ENCODE measurements around the gene SERTM1. TPM values are rescaled to one million over a fixed set of nuclear protein-coding genes. Genes with fewer than 3 reads are reported as not detected.

Gene SERTM1
- total RNA-seq (not detected), polyA plus RNA-seq (not detected)

GRCh38 chr13:36673838-36674326 is at the start of gene SERTM1:
SERTM1 (plus strand) TSS chr13:36674020; CDS start chr13:36695079, 21,059 bp downstream.
- Mint-ChIP-seq H3K36me3 (no peaks in the 10 kb centered on the region), H3K9me3 (peaks cover 0 to 18% (median 8%) of the 10 kb centered on the region in 8 donors), H3K27me3 (peaks cover 16 to 21% of the 10 kb centered on the region in 2 donors), H3K4me3 (no peak within 1 kb of the TSS), H3K27ac (no peak within 1 kb of the TSS), H3K4me1 (peaks cover 0 to 4% (median 3%) of the 10 kb centered on the region in 4 donors)
- POLR2A ChIA-PET (ENCODE audit: partially characterized antibody) = no interaction called here
- H3K27ac ChIP-seq (ENCODE audit: low read depth, low read length) = no peak within 1 kb of the TSS
- intact Hi-C loops (cut with micrococcal nuclease) = no loop called here
- no peak within 1 kb of the TSS for H3K4me3 ChIP-seq (ENCODE audit: low read length in 2 of 2)
- CTCF ChIA-PET (ENCODE audit: partially characterized antibody) = no interaction called here
- no peak for DNase-seq
- no peaks in the 10 kb centered on the region for H3K27me3 ChIP-seq (ENCODE audit: insufficient read depth, low read length)
- H3K36me3 ChIP-seq (ENCODE audit: insufficient read depth, low read length) = no peaks in the 10 kb centered on the region
- H3K4me1 ChIP-seq (ENCODE audit: insufficient read depth, low read length) = no peaks in the 10 kb centered on the region
- no peaks in the 10 kb centered on the region for H3K9me3 ChIP-seq (ENCODE audit: control insufficient read depth in 1 of 2, low read length in 2 of 2)

GRCh38 chr13:36628377-36629056 is 45.3 kb upstream of the SERTM1 start:
- Mint-ChIP-seq H3K27me3 (no peaks in the 10 kb centered on the region), H3K9me3 (no peaks in the 10 kb centered on the region), H3K4me1 (no peaks in the 10 kb centered on the region), H3K36me3 (no peaks in the 10 kb centered on the region), H3K27ac (no peak overlapping the region), H3K4me3 (no peak overlapping the region)
- ChIA-PET POLR2A (ENCODE audit: partially characterized antibody) (no interaction called here), CTCF (ENCODE audit: partially characterized antibody) (no interaction called here)
- no peaks in the 10 kb centered on the region for H3K27me3 ChIP-seq (ENCODE audit: insufficient read depth, low read length)
- H3K4me3 ChIP-seq (ENCODE audit: low read length in 2 of 2) = no peak overlapping the region
- H3K36me3 ChIP-seq (ENCODE audit: insufficient read depth, low read length) = no peaks in the 10 kb centered on the region
- no peaks in the 10 kb centered on the region for H3K4me1 ChIP-seq (ENCODE audit: insufficient read depth, low read length)
- no peak for DNase-seq
- H3K9me3 ChIP-seq (ENCODE audit: control insufficient read depth in 1 of 2, low read length in 2 of 2) = no peaks in the 10 kb centered on the region
- H3K27ac ChIP-seq (ENCODE audit: low read depth, low read length) = no peak overlapping the region
- intact Hi-C loops (cut with micrococcal nuclease) = no loop called here

GRCh38 chr13:36629057-36629385 is 44.8 kb upstream of the SERTM1 start:
- no peaks in the 10 kb centered on the region for H3K4me1 ChIP-seq (ENCODE audit: insufficient read depth, low read length)
- Mint-ChIP-seq H3K4me1 (no peaks in the 10 kb centered on the region), H3K36me3 (no peaks in the 10 kb centered on the region), H3K27me3 (no peaks in the 10 kb centered on the region), H3K4me3 (no peak overlapping the region), H3K27ac (no peak overlapping the region), H3K9me3 (no peaks in the 10 kb centered on the region)
- no peak overlapping the region for H3K27ac ChIP-seq (ENCODE audit: low read depth, low read length)
- no peaks in the 10 kb centered on the region for H3K9me3 ChIP-seq (ENCODE audit: control insufficient read depth in 1 of 2, low read length in 2 of 2)
- H3K36me3 ChIP-seq (ENCODE audit: insufficient read depth, low read length) = no peaks in the 10 kb centered on the region
- intact Hi-C loops (cut with micrococcal nuclease) = no loop called here
- ChIA-PET POLR2A (ENCODE audit: partially characterized antibody) (no interaction called here), CTCF (ENCODE audit: partially characterized antibody) (no interaction called here)
- no peaks in the 10 kb centered on the region for H3K27me3 ChIP-seq (ENCODE audit: insufficient read depth, low read length)
- no peak overlapping the region for H3K4me3 ChIP-seq (ENCODE audit: low read length in 2 of 2)
- no peak for DNase-seq

- Mint-ChIP-seq H3K36me3 (no peaks in the 10 kb centered on the region), H3K27me3 (no peaks in the 10 kb centered on the region), H3K9me3 (no peaks in the 10 kb centered on the region), H3K27ac (no peak overlapping the region), H3K4me1 (no peaks in the 10 kb centered on the region), H3K4me3 (no peak overlapping the region)
- H3K4me3 ChIP-seq (ENCODE audit: low read length in 2 of 2) = no peak overlapping the region
- H3K9me3 ChIP-seq (ENCODE audit: control insufficient read depth in 1 of 2, low read length in 2 of 2) = no peaks in the 10 kb centered on the region
- POLR2A ChIA-PET (ENCODE audit: partially characterized antibody) = no interaction called here
- no peak overlapping the region for H3K27ac ChIP-seq (ENCODE audit: low read depth, low read length)
- intact Hi-C loops (cut with micrococcal nuclease) = no loop called here
- no peaks in the 10 kb centered on the region for H3K27me3 ChIP-seq (ENCODE audit: insufficient read depth, low read length)
- no peak for DNase-seq
- H3K36me3 ChIP-seq (ENCODE audit: insufficient read depth, low read length) = no peaks in the 10 kb centered on the region
- CTCF ChIA-PET (ENCODE audit: partially characterized antibody) = no interaction called here
- no peaks in the 10 kb centered on the region for H3K4me1 ChIP-seq (ENCODE audit: insufficient read depth, low read length)
Measured at GRCh38 chr13:36630181-36630803, 43.5 kb upstream of the SERTM1 start.

GRCh38 chr13:36639610-36640009 is 34.2 kb upstream of the SERTM1 start:
- Histone ChIP-seq H3K4me1 (ENCODE audit: insufficient read depth, low read length) (no peaks in the 10 kb centered on the region), H3K27ac (ENCODE audit: low read depth, low read length) (no peak overlapping the region), H3K27me3 (ENCODE audit: insufficient read depth, low read length) (no peaks in the 10 kb centered on the region), H3K36me3 (ENCODE audit: insufficient read depth, low read length) (no peaks in the 10 kb centered on the region), H3K9me3 (ENCODE audit: control insufficient read depth in 1 of 2, low read length in 2 of 2) (no peaks in the 10 kb centered on the region), H3K4me3 (ENCODE audit: low read length in 2 of 2) (no peak overlapping the region)
- Mint-ChIP-seq H3K9me3 (peaks cover 0 to 5% (median under 1%) of the 10 kb centered on the region in 8 donors), H3K36me3 (no peaks in the 10 kb centered on the region), H3K4me3 (no peak overlapping the region), H3K27ac (no peak overlapping the region), H3K27me3 (peaks cover 1 to 5% of the 10 kb centered on the region in 2 donors), H3K4me1 (no peaks in the 10 kb centered on the region)
- no peak for DNase-seq
- ChIA-PET POLR2A (ENCODE audit: partially characterized antibody) (no interaction called here), CTCF (ENCODE audit: partially characterized antibody) (no interaction called here)
- intact Hi-C loops (cut with micrococcal nuclease) = no loop called here

GRCh38 chr13:36650611-36651010 is 23.2 kb upstream of the SERTM1 start:
- intact Hi-C loops (cut with micrococcal nuclease) = no loop called here
- Mint-ChIP-seq H3K4me3 (no peak overlapping the region), H3K4me1 (no peaks in the 10 kb centered on the region), H3K9me3 (peaks cover 0 to 9% (median 3%) of the 10 kb centered on the region in 8 donors), H3K36me3 (no peaks in the 10 kb centered on the region), H3K27ac (no peak overlapping the region), H3K27me3 (peaks cover 0 to 4% of the 10 kb centered on the region in 2 donors)
- Histone ChIP-seq H3K9me3 (ENCODE audit: control insufficient read depth in 1 of 2, low read length in 2 of 2) (no peaks in the 10 kb centered on the region), H3K4me1 (ENCODE audit: insufficient read depth, low read length) (no peaks in the 10 kb centered on the region), H3K27ac (ENCODE audit: low read depth, low read length) (no peak overlapping the region), H3K4me3 (ENCODE audit: low read length in 2 of 2) (no peak overlapping the region), H3K27me3 (ENCODE audit: insufficient read depth, low read length) (no peaks in the 10 kb centered on the region), H3K36me3 (ENCODE audit: insufficient read depth, low read length) (no peaks in the 10 kb centered on the region)
- ChIA-PET POLR2A (ENCODE audit: partially characterized antibody) (no interaction called here), CTCF (ENCODE audit: partially characterized antibody) (no interaction called here)
- DNase-seq = no peak

- Mint-ChIP-seq H3K27me3 (peaks cover 4% of the 10 kb centered on the region in 2 donors), H3K4me1 (no peaks in the 10 kb centered on the region), H3K36me3 (no peaks in the 10 kb centered on the region), H3K27ac (no peak overlapping the region), H3K9me3 (peaks cover 0 to 13% (median 8%) of the 10 kb centered on the region in 8 donors), H3K4me3 (no peak overlapping the region)
- Histone ChIP-seq H3K9me3 (ENCODE audit: control insufficient read depth in 1 of 2, low read length in 2 of 2) (no peaks in the 10 kb centered on the region), H3K27me3 (ENCODE audit: insufficient read depth, low read length) (no peaks in the 10 kb centered on the region), H3K27ac (ENCODE audit: low read depth, low read length) (no peak overlapping the region), H3K4me1 (ENCODE audit: insufficient read depth, low read length) (no peaks in the 10 kb centered on the region), H3K4me3 (ENCODE audit: low read length in 2 of 2) (no peak overlapping the region), H3K36me3 (ENCODE audit: insufficient read depth, low read length) (no peaks in the 10 kb centered on the region)
- ChIA-PET CTCF (ENCODE audit: partially characterized antibody) (no interaction called here), POLR2A (ENCODE audit: partially characterized antibody) (no interaction called here)
- intact Hi-C loops (cut with micrococcal nuclease) = no loop called here
- DNase-seq = no peak
Measured at GRCh38 chr13:36665630-36666029, 8.2 kb upstream of the SERTM1 start.

All from CD4-positive, alpha-beta memory T cell (primary cell).